Measurements from ENCODE around the gene CCDC12. TPM values are rescaled to one million over a fixed set of nuclear protein-coding genes. Genes with fewer than 3 reads are reported as not detected.

Gene CCDC12
- total and polyA plus RNA-seq, 9 of the 15 experiments (the other 6 are each of a cell fraction or from before 2014, with no cell fraction given), result 8.9 to 201 (median 86.9) TPM

DNA sequence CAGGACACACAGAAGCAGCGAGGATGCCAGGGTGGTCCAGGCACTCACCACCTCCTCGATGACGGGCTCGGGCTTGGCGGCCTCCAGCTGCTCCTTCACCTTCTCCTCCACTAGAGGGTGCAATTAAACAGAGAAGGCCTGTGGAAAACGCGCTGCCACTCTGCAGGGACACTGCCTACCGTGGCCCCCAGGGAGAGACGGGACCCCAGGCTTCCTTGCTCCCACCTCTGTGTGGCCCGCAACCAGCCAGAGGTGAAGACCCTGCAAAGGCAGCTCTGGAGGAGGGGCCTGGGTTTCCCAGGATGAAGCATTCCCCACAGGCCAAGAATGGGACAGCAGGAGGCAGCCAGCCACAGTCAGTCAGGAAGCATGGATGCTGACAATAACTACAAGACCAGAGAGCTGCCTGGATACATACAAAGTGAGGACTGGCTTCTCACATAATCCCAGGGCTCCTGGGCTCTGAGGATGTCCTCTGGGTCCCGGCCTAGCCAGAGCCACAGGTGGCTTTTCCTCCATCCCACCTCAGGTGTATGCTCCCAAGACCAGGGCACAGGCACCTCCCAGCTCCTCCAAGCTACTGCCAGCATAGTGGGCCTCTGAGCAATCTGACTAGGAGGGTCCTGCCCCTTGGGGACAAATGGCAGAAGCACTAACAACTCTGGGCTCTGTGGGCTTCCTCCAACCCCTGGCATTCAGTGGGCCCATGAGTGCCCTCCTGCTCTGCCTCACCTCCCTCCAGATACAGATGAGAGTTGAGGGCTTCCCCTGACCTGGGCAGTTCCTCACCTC is 52.8 kb downstream of the CCDC12 start (continued):
- TF ChIP-seq, protein P1, sequence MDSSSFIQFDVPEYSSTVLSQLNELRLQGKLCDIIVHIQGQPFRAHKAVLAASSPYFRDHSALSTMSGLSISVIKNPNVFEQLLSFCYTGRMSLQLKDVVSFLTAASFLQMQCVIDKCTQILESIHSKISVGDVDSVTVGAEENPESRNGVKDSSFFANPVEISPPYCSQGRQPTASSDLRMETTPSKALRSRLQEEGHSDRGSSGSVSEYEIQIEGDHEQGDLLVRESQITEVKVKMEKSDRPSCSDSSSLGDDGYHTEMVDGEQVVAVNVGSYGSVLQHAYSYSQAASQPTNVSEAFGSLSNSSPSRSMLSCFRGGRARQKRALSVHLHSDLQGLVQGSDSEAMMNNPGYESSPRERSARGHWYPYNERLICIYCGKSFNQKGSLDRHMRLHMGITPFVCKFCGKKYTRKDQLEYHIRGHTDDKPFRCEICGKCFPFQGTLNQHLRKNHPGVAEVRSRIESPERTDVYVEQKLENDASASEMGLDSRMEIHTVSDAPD (CRISPR knock-in tag; IDR thresholded peaks at IDR 0.05), result no peak
- no peak for TF ChIP-seq ZNF318 (IDR thresholded peaks at IDR 0.05; ENCODE audit: borderline replicate concordance in 1 of 2, low read depth in 1 of 2)
- TF ChIP-seq, protein P2, sequence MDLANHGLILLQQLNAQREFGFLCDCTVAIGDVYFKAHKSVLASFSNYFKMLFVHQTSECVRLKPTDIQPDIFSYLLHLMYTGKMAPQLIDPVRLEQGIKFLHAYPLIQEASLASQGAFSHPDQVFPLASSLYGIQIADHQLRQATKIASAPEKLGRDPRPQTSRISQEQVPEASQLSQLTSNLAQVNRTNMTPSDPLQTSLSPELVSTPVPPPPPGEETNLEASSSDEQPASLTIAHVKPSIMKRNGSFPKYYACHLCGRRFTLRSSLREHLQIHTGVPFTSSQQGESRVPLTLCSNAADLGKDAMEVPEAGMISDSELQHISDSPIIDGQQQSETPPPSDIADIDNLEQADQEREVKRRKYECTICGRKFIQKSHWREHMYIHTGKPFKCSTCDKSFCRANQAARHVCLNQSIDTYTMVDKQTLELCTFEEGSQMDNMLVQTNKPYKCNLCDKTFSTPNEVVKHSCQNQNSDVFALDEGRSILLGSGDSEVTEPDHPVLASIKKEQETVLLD (IDR thresholded peaks at IDR 0.05), result no peak
- TF ChIP-seq ZBTB7A (IDR thresholded peaks at IDR 0.05; ENCODE audit: borderline replicate concordance, control insufficient read depth, low read depth, low read length), result peak; percentile 36; the same call in 1 of the 2 replicates
- TF ChIP-seq DDX20 (tag; IDR thresholded peaks at IDR 0.05; ENCODE audit: low read depth), result no peak
- no peak for TF ChIP-seq ZNF830 (CRISPR knock-in tag; IDR thresholded peaks at IDR 0.05)
- TF ChIP-seq ELF1 (tag; IDR thresholded peaks at IDR 0.05), result no peak
- TF ChIP-seq BACH1 (tag; IDR thresholded peaks at IDR 0.05), result no peak
- TF ChIP-seq PATZ1 (CRISPR knock-in tag; IDR thresholded peaks at IDR 0.05; ENCODE audit: borderline replicate concordance), result no peak
- no peak for TF ChIP-seq ZNF77 (CRISPR knock-in tag; IDR thresholded peaks at IDR 0.05)
